ENCODE measurements around the gene N4BP2. TPM values are rescaled to one million over a fixed set of nuclear protein-coding genes. Genes with fewer than 3 reads are reported as not detected.
"Not testable (repeated sequence)": the region's sequence is repeated elsewhere in the genome, so short reads cannot be mapped to it uniquely, and the experiment has no call there.

N4BP2 gene
- polyA plus RNA-seq, 3 donors, result 1.7 to 3.0 (median 1.9) TPM

DNA sequence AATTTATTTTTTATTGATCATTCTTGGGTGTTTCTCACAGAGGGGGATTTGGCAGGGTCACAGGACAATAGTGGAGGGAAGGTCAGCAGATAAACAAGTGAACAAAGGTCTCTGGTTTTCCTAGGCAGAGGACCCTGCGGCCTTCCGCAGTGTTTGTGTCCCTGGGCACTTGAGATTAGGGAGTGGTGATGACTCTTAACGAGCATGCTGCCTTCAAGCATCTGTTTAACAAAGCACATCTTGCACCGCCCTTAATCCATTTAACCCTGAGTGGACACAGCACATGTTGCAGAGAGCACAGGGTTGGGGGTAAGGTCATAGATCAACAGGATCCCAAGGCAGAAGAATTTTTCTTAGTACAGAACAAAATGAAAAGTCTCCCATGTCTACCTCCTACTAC lies 83.9 kb downstream of the N4BP2 start:
- H3K27ac ChIP-seq (ENCODE audit: low read depth, low read length), result not testable (repeated sequence)
- 64 to 81% (median 74%) methylated on average over 3 to 4 of the region's 4 CpGs for WGBS, 3 donors

DNA sequence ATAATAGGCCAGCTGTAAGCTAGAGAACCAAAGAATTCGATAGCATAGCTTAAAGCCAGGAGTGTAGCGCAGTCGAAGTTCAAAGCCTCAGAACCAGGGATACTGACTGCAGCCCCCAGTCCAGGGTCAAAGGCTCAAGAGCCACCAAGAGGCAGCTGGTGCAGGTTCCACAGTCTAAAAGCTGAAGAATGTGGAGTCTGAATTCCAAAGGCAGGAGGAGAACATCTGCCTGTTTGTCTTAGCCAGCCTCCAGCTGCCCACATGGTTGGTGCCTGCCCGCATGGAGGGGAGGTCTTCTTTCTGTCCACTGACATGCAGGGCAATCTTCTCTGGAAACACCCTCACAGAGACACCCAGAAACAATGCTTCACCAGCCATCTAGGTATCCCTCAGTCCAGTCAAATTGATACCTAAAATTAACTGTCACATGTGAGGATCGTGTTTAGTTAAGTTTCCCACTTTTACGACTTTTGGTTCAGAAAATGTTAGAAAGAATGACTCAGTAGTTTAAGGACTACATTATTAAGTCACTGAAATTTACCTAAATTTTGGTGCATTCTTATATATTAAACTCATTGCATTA lies 87.4 kb downstream of the N4BP2 start:
- 92 to 94% (median 93%) methylated on average over 6 of the region's 6 CpGs for WGBS, 3 donors
- no peak overlapping the region for H3K27ac ChIP-seq (ENCODE audit: low read depth, low read length)

DNA sequence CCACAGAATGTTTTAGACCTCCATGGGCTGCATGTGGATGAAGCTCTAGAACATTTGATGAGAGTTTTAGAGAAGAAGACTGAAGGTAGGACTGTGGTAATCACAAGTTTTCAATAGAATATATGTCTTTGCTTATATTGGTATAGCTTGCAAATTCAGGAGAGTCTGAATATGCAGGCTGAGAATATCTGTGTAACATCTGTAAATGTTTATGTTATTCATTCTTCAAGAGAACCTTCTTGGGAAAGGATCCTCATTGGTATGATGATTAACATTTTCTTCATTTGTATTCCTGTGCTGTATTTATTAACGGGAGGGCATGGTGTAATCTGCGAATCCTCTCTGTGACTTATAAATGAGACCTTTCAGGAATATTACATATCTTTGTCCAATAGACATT lies 88.1 kb downstream of the N4BP2 start:
- 71 to 94% (median 92%) methylated on average over 2 of the region's 2 CpGs for WGBS, 3 donors
- no peak overlapping the region for H3K27ac ChIP-seq (ENCODE audit: low read depth, low read length)

DNA sequence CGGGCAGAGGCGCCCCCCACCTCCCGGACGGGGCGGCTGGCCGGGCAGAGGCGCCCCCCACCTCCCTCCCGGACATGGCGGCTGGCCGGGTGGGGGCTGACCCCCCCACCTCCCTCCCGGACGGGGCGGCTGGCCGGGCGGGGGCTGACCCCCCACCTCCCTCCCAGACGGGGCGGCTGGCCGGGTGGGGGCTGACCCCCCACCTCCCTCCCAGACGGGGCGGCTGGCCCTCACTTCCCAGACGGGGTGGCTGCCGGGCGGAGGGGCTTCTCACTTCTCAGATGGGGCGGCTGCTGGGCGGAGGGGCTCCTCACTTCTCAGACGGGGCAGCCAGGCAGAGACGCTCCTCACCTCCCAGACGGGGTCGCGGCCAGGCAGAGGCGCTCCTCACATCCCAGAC lies 90.8 kb downstream of the N4BP2 start:
- WGBS, 3 donors, result 92 to 97% (median 97%) methylated on average over 23 to 31 of the region's 31 CpGs
- not testable (repeated sequence) for H3K27ac ChIP-seq (ENCODE audit: low read depth, low read length)

- WGBS, 3 donors, result 82 to 84% (median 84%) methylated on average over 3 of the region's 3 CpGs
- H3K27ac ChIP-seq (ENCODE audit: low read depth, low read length), result no peak overlapping the region
Measured at GRCh38 chr4:40149960-40150385, 93.3 kb downstream of the N4BP2 start.

- no peak overlapping the region for H3K27ac ChIP-seq (ENCODE audit: low read depth, low read length)
- 59 to 90% (median 88%) methylated on average over 3 of the region's 3 CpGs for WGBS, 3 donors
Measured at GRCh38 chr4:40150932-40151331, 94.3 kb downstream of the N4BP2 start.

- H3K27ac ChIP-seq (ENCODE audit: low read depth, low read length), result no peak overlapping the region
- WGBS, 3 donors, result 56 to 84% (median 72%) methylated on average over 4 of the region's 4 CpGs
Measured at GRCh38 chr4:40152637-40153036, 96.0 kb downstream of the N4BP2 start.

- WGBS, 3 donors, result 57 to 91% (median 69%) methylated on average over 4 of the region's 4 CpGs
- H3K27ac ChIP-seq (ENCODE audit: low read depth, low read length), result no peak overlapping the region
Measured at GRCh38 chr4:40157436-40157835, 100.8 kb downstream of the N4BP2 start.

DNA sequence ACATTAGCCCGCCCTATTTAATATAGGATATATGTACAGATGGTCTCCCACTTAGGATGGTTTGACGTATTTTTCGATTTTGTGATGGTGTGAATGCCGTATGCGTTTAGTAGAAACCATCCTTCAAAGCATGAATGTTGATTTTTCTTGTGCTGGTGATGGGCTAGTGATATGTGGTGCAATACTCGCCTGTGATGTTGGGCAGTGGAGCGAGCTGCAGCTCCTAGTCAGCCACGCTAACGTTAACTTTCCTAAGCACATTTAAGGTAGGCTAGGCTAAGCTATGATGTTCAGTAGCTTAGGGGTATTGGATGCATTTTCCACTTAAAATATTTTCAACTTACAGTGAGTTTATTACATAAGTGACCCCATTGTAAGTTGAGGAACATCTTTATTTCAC lies 103.6 kb downstream of the N4BP2 start:
- no peak overlapping the region for H3K27ac ChIP-seq (ENCODE audit: low read depth, low read length)
- WGBS, 3 donors, result 95 to 96% (median 96%) methylated on average over 9 of the region's 9 CpGs

- H3K27ac ChIP-seq (ENCODE audit: low read depth, low read length), result no peak overlapping the region
- 87 to 89% (median 87%) methylated on average over 3 of the region's 3 CpGs for WGBS, 3 donors
Measured at GRCh38 chr4:40164459-40164858, 107.8 kb downstream of the N4BP2 start.

- H3K27ac ChIP-seq (ENCODE audit: low read depth, low read length), result no peak overlapping the region
- 94 to 100% (median 94%) methylated on average over 1 of the region's 1 CpG for WGBS, 3 donors
Measured at GRCh38 chr4:40165916-40166315, 109.3 kb downstream of the N4BP2 start.

DNA sequence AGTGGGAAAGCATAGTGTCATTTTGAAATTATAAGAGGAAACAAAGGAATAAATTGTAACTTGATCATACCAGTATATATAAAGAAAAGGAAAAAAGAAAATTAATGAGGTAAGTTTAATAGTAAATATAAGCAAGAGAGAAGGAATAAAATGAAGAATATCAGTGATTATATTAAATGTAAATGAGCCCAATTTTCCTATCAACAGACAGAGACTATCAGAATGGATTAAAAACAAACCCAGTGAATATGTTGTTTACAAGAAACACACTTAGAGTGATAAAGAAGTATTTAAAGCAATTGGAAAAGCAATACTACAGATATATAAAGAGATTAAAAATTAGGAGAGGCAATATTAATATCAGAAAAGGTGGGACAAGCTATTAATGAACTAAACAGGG lies 111.4 kb downstream of the N4BP2 start:
- H3K27ac ChIP-seq (ENCODE audit: low read depth, low read length), result no peak overlapping the region

DNA sequence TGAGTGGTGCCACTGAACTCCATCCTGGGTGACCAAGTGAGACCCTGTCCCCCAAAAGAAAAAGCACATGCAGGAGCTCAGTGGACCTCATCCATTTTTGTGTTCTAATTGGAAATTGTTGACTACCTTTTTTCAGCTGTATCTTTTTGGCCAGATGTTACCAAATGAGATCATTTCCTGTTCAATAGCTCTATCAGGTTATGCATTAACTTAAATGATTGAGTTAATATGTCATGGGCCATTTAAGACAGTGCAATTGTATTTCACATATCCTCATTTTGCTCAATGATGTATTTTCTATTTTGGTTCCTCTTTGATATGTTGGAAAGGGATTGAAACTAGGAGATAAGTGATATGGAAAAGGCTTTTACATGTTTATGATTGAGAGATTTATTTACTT lies 113.9 kb downstream of the N4BP2 start:
- H3K27ac ChIP-seq (ENCODE audit: low read depth, low read length), result no peak overlapping the region

- no peak overlapping the region for H3K27ac ChIP-seq (ENCODE audit: low read depth, low read length)
- WGBS, 3 donors, result 43 to 52% (median 48%) methylated on average over 4 of the region's 4 CpGs
Measured at GRCh38 chr4:40173470-40173875, 116.8 kb downstream of the N4BP2 start.

DNA sequence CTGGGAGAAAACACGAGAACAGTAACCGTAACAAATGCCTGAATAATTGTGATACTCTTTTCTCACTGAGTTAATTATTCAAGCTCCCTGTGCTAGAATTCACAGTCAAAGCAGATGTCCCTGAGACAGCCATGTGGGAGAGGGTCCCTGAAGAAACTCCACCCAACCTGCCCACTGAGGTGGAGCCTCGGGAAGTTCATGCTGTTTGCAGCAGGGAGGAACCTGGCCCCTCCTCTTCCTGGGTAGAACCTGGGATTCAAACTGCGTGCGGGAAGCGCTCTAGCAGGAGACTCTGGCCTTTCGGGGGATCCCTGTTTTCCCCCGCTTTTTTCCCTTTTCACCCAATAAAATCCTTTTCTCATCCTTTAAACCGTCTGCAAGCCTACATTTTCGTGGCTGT lies 120.0 kb downstream of the N4BP2 start:
- WGBS, 3 donors, result 43 to 67% (median 62%) methylated on average over 10 of the region's 10 CpGs
- no peak overlapping the region for H3K27ac ChIP-seq (ENCODE audit: low read depth, low read length)

- H3K27ac ChIP-seq (ENCODE audit: low read depth, low read length), result no peak overlapping the region
- 72 to 92% (median 81%) methylated on average over 2 of the region's 2 CpGs for WGBS, 3 donors
Measured at GRCh38 chr4:40177591-40177990, 120.9 kb downstream of the N4BP2 start.

DNA sequence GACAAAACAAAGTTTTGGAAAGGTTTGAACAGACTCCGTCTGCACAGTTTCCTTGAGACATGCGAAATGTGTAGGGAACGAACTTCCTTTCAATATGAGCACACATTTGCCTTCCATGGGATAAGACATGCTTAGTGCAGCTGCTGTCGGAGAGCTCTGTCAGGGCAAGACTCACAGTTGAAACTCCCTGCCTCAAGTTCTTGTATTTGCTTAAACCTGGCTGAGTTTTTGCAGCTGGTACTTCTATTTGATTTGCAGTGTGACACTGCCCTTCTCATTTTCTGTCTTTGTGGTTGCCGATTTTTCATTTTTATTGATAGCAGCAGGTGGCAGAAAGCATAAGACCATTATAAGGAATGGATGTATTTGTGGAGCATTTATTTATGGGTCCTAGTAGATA lies 122.0 kb downstream of the N4BP2 start:
- 21 to 72% (median 69%) methylated on average over 5 of the region's 5 CpGs for WGBS, 3 donors
- no peak overlapping the region for H3K27ac ChIP-seq (ENCODE audit: low read depth, low read length)

DNA sequence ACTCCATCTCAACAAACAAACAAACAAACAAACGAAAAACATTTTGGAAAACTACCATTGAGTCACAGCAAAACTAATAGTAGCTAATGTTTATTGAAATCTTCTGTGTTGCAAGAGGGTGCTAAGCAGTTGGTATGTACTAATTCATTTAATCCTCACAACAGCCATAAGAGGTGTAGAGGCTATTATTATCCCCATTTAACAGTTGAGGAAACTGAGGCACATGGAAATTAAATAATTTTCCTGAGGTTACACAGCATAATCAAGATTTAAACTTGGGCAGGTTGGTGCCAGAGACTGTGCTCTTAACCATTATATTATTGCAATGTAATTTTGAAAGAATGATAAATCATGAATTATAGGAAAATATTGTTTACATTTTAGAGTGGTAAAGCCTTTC lies 122.7 kb downstream of the N4BP2 start:
- no peak overlapping the region for H3K27ac ChIP-seq (ENCODE audit: low read depth, low read length)
- 50 to 90% (median 85%) methylated on average over 1 of the region's 1 CpG for WGBS, 3 donors

DNA sequence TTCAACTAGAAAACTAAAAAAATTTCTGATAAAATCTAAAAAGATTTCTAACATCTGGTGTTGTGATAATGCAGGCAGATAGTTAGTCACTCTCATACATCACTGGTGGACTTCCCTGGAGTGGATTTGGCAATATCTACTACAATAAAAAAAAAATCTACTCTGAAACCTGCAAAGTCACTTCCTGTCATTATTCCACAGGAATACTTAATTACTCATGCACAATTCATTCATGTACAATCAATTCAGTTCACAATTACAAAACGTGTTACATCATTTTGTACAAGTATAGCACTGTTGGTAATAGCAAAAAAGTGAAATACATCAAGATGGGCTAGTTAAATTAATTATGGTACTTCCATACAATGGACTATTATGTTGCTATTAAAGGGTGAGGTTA lies 123.7 kb downstream of the N4BP2 start:
- 22 to 55% (median 26%) methylated on average over 1 of the region's 1 CpG for WGBS, 3 donors
- H3K27ac ChIP-seq (ENCODE audit: low read depth, low read length), result no peak overlapping the region

- 71 to 87% (median 79%) methylated on average over 4 of the region's 4 CpGs for WGBS, 3 donors
- no peak overlapping the region for H3K27ac ChIP-seq (ENCODE audit: low read depth, low read length)
Measured at GRCh38 chr4:40182001-40182400, 125.4 kb downstream of the N4BP2 start.

GRCh38 chr4:40182954-40183353 lies 126.3 kb downstream of the N4BP2 start:
- 72 to 98% (median 81%) methylated on average over 3 of the region's 3 CpGs for WGBS, 3 donors
- no peak overlapping the region for H3K27ac ChIP-seq (ENCODE audit: low read depth, low read length)

Data from adipose tissue (tissue), 3 donors.